GM23338 (cell line): ENCODE data around the gene RAB36. TPM values are rescaled to one million over a fixed set of nuclear protein-coding genes. Genes with fewer than 3 reads are reported as not detected.

ENCODE experiments used
- ATAC-seq: fragments of 200-7000 bp; cut with Tn5 transposase; 3 replicates; pipeline ENCODE4 v1.9.1; 2020
- DNase-seq: peaks from one replicate; pipeline ENCODE4 v3.0.0-alpha.2; 2015; ENCODE audit warnings: low spot score
- H2AFZ ChIP-seq: fragments of 200-600 bp; sonication (generic); 2 replicates; pipeline ENCODE4 v1.8.0; 2016; ENCODE audit warnings: antibody characterized with exemption, mild to moderate bottlenecking, moderate library complexity
- H3F3A ChIP-seq: fragments of 200-600 bp; sonication (generic); replicated peaks from 2 replicates; pipeline ENCODE4 v1.8.0; 2017; ENCODE audit warnings: antibody characterized with exemption, mixed run types, low read depth
- H3K27ac ChIP-seq: fragments of 200-600 bp; sonication (generic); 2 replicates; pipeline ENCODE4 v1.6.1; 2016; ENCODE audit warnings: low read depth
- H3K27me3 ChIP-seq: fragments of 200-600 bp; sonication (generic); 2 replicates; pipeline ENCODE4 v1.8.0; 2016; ENCODE audit warnings: mild to moderate bottlenecking, mixed run types, moderate library complexity; ENCODE audit not compliant: insufficient read depth
- H3K36me3 ChIP-seq: fragments of 200-600 bp; sonication (generic); 2 replicates; pipeline ENCODE4 v1.8.0; 2016; ENCODE audit warnings: mild to moderate bottlenecking; ENCODE audit not compliant: insufficient read depth
- H3K4me1 ChIP-seq: fragments of 200-600 bp; sonication (generic); 2 replicates; pipeline ENCODE4 v1.8.0; 2016; ENCODE audit warnings: mild to moderate bottlenecking, moderate library complexity; ENCODE audit not compliant: insufficient read depth
- H3K4me2 ChIP-seq: fragments of 200-600 bp; sonication (generic); 2 replicates; pipeline ENCODE4 v1.7.1; 2017; ENCODE audit warnings: mixed run types
- H3K4me3 ChIP-seq: fragments of 200-600 bp; sonication (generic); 2 replicates; pipeline ENCODE4 v1.6.1; 2016; ENCODE audit warnings: mixed run types
- H3K79me2 ChIP-seq: fragments of 200-600 bp; sonication (generic); replicated peaks from 2 replicates; pipeline ENCODE4 v1.8.0; 2017; ENCODE audit warnings: mild to moderate bottlenecking; ENCODE audit not compliant: insufficient read depth
- H3K9me2 ChIP-seq: fragments of 200-600 bp; sonication (generic); 2 replicates; pipeline ENCODE4 v1.8.0; 2017; ENCODE audit not compliant: insufficient read depth
- H4K20me1 ChIP-seq: fragments of 200-600 bp; sonication (generic); replicated peaks from 2 replicates; pipeline ENCODE4 v1.8.0; 2017; ENCODE audit warnings: mild to moderate bottlenecking; ENCODE audit not compliant: insufficient read depth
- H3K27ac Mint-ChIP-seq: 2 replicates; pipeline ENCODE4 v1.8.0; 2020; ENCODE audit warnings: inconsistent platforms, mild to moderate bottlenecking, moderate library complexity, mixed read lengths
- H3K27me3 Mint-ChIP-seq: 3 replicates; pipeline ENCODE4 v1.8.0; 2022; ENCODE audit warnings: low read depth, mild to moderate bottlenecking, moderate library complexity, mixed read lengths, inconsistent platforms; ENCODE audit not compliant: insufficient read depth, poor library complexity
- H3K36me3 Mint-ChIP-seq: 3 replicates; pipeline ENCODE4 v1.8.0; 2021; ENCODE audit warnings: low read depth, mild to moderate bottlenecking, inconsistent platforms, moderate library complexity, mixed read lengths
- H3K4me1 Mint-ChIP-seq: 3 replicates; pipeline ENCODE4 v1.8.0; 2020; ENCODE audit warnings: mild to moderate bottlenecking, inconsistent platforms, mixed read lengths
- H3K4me3 Mint-ChIP-seq: 3 replicates; pipeline ENCODE4 v1.8.0; 2021; ENCODE audit warnings: moderate library complexity, mild to moderate bottlenecking, inconsistent platforms, mixed read lengths
- H3K9me3 Mint-ChIP-seq: 3 replicates; pipeline ENCODE4 v1.8.0; 2020; ENCODE audit warnings: moderate library complexity, mild to moderate bottlenecking, inconsistent platforms, mixed read lengths
- JUNB ChIP-seq: IDR thresholded peaks from one replicate; pipeline ENCODE4 v1.6.1; 2016; ENCODE audit warnings: antibody characterized with exemption; ENCODE audit not compliant: unreplicated experiment
- POLR2AphosphoS5 ChIP-seq: IDR thresholded peaks from 2 replicates; pipeline ENCODE4 v1.6.1; 2016; ENCODE audit warnings: antibody characterized with exemption, low read depth
- STAT1 ChIP-seq: IDR thresholded peaks from one replicate; pipeline ENCODE4 v1.6.1; 2016; ENCODE audit warnings: antibody characterized with exemption; ENCODE audit not compliant: unreplicated experiment
- ZNF331 ChIP-seq: fragments of 250-450 bp; sonication (Bioruptor Pico); IDR thresholded peaks from 2 replicates; pipeline ENCODE4 v1.5.0; 2020; ENCODE audit warnings: low read depth, mild to moderate bottlenecking, moderate library complexity
- polyA plus RNA-seq: library from polyadenylated mRNA; unstranded; fragments of >200 nt; fragmentation: Nextera tagmentation; extraction: Ambion mirVana; gene quantifications from 2 replicates; pipeline ENCODE4 v1.2.1, GENCODE V29; 2016
- total RNA-seq: library from RNA; depleted of rRNA; stranded (reverse); fragments of >200 nt; shearing (Covaris generic); gene quantifications from 2 replicates; pipeline ENCODE4 v1.2.3, GENCODE V29; 2014
- TF ChIP-seq, protein P1 (sequence below): fragments of 250-450 bp; sonication (Bioruptor Pico); IDR thresholded peaks from 2 replicates; pipeline ENCODE4 v1.5.0; 2020; ENCODE audit warnings: mild to moderate bottlenecking, moderate library complexity
- TF ChIP-seq, protein P2 (sequence below): IDR thresholded peaks from 2 replicates; pipeline ENCODE4 v1.6.1; 2016; ENCODE audit warnings: antibody characterized with exemption
- TF ChIP-seq, protein P3 (sequence below): IDR thresholded peaks from one replicate; pipeline ENCODE4 v1.6.1; 2018; ENCODE audit warnings: antibody characterized with exemption; ENCODE audit not compliant: unreplicated experiment

The RAB36 gene
- total and polyA plus RNA-seq, 2 experiments from 2014 or later = 0.58 to 1.2 TPM

DNA sequence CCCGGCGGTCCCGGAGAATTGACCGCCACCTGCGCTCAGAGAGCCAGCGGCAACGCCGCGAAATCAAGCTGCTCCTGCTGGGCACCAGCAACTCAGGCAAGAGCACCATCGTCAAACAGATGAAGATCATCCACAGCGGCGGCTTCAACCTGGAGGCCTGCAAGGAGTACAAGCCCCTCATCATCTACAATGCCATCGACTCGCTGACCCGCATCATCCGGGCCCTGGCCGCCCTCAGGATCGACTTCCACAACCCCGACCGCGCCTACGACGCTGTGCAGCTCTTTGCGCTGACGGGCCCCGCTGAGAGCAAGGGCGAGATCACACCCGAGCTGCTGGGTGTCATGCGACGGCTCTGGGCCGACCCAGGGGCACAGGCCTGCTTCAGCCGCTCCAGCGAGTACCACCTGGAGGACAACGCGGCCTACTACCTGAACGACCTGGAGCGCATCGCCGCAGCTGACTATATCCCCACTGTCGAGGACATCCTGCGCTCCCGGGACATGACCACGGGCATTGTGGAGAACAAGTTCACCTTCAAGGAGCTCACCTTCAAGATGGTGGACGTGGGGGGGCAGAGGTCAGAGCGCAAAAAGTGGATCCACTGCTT is 49.4 kb upstream of the RAB36 start (continued):
- TF ChIP-seq, protein P1, sequence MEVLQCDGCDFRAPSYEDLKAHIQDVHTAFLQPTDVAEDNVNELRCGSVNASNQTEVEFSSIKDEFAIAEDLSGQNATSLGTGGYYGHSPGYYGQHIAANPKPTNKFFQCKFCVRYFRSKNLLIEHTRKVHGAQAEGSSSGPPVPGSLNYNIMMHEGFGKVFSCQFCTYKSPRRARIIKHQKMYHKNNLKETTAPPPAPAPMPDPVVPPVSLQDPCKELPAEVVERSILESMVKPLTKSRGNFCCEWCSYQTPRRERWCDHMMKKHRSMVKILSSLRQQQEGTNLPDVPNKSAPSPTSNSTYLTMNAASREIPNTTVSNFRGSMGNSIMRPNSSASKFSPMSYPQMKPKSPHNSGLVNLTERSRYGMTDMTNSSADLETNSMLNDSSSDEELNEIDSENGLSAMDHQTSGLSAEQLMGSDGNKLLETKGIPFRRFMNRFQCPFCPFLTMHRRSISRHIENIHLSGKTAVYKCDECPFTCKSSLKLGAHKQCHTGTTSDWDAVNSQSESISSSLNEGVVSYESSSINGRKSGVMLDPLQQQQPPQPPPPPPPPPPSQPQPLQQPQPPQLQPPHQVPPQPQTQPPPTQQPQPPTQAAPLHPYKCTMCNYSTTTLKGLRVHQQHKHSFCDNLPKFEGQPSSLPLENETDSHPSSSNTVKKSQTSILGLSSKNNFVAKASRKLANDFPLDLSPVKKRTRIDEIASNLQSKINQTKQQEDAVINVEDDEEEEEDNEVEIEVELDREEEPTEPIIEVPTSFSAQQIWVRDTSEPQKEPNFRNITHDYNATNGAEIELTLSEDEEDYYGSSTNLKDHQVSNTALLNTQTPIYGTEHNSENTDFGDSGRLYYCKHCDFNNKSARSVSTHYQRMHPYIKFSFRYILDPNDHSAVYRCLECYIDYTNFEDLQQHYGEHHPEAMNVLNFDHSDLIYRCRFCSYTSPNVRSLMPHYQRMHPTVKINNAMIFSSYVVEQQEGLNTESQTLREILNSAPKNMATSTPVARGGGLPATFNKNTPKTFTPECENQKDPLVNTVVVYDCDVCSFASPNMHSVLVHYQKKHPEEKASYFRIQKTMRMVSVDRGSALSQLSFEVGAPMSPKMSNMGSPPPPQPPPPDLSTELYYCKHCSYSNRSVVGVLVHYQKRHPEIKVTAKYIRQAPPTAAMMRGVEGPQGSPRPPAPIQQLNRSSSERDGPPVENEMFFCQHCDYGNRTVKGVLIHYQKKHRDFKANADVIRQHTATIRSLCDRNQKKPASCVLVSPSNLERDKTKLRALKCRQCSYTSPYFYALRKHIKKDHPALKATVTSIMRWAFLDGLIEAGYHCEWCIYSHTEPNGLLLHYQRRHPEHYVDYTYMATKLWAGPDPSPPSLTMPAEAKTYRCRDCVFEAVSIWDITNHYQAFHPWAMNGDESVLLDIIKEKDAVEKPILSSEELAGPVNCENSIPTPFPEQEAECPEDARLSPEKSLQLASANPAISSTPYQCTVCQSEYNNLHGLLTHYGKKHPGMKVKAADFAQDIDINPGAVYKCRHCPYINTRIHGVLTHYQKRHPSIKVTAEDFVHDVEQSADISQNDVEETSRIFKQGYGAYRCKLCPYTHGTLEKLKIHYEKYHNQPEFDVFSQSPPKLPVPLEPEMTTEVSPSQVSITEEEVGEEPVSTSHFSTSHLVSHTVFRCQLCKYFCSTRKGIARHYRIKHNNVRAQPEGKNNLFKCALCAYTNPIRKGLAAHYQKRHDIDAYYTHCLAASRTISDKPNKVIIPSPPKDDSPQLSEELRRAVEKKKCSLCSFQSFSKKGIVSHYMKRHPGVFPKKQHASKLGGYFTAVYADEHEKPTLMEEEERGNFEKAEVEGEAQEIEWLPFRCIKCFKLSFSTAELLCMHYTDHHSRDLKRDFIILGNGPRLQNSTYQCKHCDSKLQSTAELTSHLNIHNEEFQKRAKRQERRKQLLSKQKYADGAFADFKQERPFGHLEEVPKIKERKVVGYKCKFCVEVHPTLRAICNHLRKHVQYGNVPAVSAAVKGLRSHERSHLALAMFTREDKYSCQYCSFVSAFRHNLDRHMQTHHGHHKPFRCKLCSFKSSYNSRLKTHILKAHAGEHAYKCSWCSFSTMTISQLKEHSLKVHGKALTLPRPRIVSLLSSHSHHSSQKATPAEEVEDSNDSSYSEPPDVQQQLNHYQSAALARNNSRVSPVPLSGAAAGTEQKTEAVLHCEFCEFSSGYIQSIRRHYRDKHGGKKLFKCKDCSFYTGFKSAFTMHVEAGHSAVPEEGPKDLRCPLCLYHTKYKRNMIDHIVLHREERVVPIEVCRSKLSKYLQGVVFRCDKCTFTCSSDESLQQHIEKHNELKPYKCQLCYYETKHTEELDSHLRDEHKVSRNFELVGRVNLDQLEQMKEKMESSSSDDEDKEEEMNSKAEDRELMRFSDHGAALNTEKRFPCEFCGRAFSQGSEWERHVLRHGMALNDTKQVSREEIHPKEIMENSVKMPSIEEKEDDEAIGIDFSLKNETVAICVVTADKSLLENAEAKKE (CRISPR knock-in tag) = no peak

DNA sequence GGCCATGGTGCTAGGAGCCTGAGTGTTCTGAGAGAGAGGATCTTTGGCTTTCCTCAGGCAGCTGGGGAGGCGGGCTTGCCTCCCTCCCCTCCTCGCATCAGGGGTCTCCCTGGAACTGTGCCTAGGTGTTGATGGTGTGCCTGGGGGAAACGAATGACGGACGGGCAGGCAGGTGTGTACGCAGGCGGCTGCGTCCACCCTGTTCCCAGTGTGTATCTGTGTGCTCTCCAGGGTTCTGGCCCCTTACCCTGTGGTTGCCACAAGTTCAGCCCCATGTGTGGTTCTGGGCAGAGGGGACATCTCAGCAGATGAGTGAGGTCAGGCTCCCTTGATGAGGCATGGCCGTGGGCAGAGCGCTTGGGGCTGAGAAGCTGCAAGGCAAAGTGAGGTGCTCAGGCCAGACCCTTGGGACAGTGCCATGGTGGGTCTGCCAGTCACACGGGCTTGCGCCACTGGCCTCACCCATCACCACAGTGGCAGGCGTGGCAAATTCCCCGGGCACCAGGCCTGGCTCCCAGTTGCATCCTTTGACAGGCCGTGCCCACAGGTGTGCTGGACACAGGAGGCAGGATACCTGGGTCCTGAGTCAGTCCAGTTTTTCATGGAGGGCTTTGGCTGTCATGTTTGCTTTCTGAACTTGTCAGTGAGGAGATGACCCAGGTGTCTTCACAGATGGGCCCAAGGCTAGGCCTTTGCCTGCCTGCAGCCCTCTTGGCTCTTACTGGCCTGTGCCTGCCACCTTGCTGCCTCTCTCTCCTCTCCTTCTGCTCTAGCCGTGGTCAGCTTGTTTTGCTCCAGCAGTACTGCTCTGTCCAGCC is 47.7 kb upstream of the RAB36 start:
- Histone ChIP-seq H3K9me2 (no peaks in the 10 kb centered on the region), H3K27ac (no peak overlapping the region), H4K20me1 (no peaks in the 10 kb centered on the region; the same call in 1 of the 2 replicates), H3K4me2 (no peak overlapping the region), H3K36me3 (no peaks in the 10 kb centered on the region), H3K4me1 (no peaks in the 10 kb centered on the region), H3K27me3 (no peaks in the 10 kb centered on the region), H3F3A (no peaks in the 10 kb centered on the region), H3K4me3 (no peak overlapping the region), H3K79me2 (no peaks in the 10 kb centered on the region), H2AFZ (no peak overlapping the region)
- Mint-ChIP-seq H3K9me3 (no peaks in the 10 kb centered on the region), H3K4me3 (no peak overlapping the region), H3K36me3 (no peaks in the 10 kb centered on the region; the same call in 2 of the 3 replicates), H3K27ac (no peak overlapping the region), H3K27me3 (peaks cover 10% of the 10 kb centered on the region), H3K4me1 (no peaks in the 10 kb centered on the region)
- DNase-seq = no peak
- no peak for ATAC-seq
- TF ChIP-seq STAT1 (no peak), JUNB (no peak), ZNF331 (CRISPR knock-in tag) (no peak), POLR2AphosphoS5 (no peak)
- TF ChIP-seq, protein P2, sequence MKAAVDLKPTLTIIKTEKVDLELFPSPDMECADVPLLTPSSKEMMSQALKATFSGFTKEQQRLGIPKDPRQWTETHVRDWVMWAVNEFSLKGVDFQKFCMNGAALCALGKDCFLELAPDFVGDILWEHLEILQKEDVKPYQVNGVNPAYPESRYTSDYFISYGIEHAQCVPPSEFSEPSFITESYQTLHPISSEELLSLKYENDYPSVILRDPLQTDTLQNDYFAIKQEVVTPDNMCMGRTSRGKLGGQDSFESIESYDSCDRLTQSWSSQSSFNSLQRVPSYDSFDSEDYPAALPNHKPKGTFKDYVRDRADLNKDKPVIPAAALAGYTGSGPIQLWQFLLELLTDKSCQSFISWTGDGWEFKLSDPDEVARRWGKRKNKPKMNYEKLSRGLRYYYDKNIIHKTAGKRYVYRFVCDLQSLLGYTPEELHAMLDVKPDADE = no peak
- TF ChIP-seq, protein P3, sequence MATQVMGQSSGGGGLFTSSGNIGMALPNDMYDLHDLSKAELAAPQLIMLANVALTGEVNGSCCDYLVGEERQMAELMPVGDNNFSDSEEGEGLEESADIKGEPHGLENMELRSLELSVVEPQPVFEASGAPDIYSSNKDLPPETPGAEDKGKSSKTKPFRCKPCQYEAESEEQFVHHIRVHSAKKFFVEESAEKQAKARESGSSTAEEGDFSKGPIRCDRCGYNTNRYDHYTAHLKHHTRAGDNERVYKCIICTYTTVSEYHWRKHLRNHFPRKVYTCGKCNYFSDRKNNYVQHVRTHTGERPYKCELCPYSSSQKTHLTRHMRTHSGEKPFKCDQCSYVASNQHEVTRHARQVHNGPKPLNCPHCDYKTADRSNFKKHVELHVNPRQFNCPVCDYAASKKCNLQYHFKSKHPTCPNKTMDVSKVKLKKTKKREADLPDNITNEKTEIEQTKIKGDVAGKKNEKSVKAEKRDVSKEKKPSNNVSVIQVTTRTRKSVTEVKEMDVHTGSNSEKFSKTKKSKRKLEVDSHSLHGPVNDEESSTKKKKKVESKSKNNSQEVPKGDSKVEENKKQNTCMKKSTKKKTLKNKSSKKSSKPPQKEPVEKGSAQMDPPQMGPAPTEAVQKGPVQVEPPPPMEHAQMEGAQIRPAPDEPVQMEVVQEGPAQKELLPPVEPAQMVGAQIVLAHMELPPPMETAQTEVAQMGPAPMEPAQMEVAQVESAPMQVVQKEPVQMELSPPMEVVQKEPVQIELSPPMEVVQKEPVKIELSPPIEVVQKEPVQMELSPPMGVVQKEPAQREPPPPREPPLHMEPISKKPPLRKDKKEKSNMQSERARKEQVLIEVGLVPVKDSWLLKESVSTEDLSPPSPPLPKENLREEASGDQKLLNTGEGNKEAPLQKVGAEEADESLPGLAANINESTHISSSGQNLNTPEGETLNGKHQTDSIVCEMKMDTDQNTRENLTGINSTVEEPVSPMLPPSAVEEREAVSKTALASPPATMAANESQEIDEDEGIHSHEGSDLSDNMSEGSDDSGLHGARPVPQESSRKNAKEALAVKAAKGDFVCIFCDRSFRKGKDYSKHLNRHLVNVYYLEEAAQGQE = no peak
